Epithelial cell of proximal tubule (primary cell): ENCODE measurements around the gene GLP1R. TPM values are rescaled to one million over a fixed set of nuclear protein-coding genes. Genes with fewer than 3 reads are reported as not detected.

Experiments
- DNase-seq: peaks from one replicate; pipeline ENCODE4 v3.0.0-alpha.2; 2011; ENCODE audit warnings: low read depth
- H3K4me3 ChIP-seq: 2 replicates; pipeline ENCODE4 v1.5.1; 2011; ENCODE audit warnings: low read depth, mild to moderate bottlenecking, low read length
- total RNA-seq: library from RNA; depleted of rRNA; stranded (reverse); fragments of >200 nt; gene quantifications from 2 replicates; pipeline ENCODE4 v1.2.3, GENCODE V29; 2015
- TF ChIP-seq, protein P1 (sequence below): conservative IDR thresholded peaks from 2 replicates; pipeline ENCODE4 v1.5.1; 2012; ENCODE audit warnings: low read depth, mild to moderate bottlenecking, low read length

Gene GLP1R
- total RNA-seq, 1 donor from 2014 or later = not detected

DNA sequence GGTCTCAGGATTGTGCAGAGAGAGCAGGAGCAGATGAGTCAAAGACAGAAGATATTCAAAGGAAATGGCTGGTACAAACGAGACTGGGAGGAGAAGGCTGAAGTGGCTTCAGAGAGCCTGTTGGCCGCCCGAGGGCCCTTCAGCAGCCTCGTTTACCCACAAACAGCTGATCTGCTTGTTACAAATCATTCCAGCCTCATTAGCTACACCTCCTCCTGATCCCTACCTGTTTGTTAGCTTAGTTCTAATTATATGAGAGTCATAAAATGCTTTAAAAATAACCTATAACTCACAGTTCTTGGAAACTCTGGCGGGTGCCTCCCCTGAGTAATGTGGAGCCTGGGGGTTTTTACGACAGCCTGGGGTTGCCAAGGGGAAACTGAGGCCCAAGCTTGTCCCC lies 12.6 kb downstream of the GLP1R start:
- H3K4me3 ChIP-seq = no peak overlapping the region
- no peak for DNase-seq
- TF ChIP-seq, protein P1, sequence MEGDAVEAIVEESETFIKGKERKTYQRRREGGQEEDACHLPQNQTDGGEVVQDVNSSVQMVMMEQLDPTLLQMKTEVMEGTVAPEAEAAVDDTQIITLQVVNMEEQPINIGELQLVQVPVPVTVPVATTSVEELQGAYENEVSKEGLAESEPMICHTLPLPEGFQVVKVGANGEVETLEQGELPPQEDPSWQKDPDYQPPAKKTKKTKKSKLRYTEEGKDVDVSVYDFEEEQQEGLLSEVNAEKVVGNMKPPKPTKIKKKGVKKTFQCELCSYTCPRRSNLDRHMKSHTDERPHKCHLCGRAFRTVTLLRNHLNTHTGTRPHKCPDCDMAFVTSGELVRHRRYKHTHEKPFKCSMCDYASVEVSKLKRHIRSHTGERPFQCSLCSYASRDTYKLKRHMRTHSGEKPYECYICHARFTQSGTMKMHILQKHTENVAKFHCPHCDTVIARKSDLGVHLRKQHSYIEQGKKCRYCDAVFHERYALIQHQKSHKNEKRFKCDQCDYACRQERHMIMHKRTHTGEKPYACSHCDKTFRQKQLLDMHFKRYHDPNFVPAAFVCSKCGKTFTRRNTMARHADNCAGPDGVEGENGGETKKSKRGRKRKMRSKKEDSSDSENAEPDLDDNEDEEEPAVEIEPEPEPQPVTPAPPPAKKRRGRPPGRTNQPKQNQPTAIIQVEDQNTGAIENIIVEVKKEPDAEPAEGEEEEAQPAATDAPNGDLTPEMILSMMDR = no peak

DNA sequence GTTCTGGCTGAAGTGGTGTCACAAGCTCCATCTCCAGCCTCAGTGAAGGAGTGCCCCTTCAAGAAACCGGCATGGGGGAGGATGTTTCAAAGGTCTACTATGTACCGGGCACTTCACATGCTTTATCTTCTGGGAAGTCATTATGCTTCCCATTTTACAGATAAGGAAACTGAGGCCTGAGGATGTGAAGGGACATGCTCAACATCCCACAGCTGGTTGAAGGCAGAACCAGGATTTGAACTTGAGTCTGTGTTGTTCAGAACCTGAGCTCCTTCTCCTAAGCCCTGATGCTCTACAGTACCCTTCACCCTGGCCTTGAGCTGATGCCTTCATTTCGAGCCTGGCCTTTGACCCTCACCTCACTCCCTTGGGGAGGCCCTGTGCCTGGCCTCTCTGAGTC lies 13.0 kb downstream of the GLP1R start:
- TF ChIP-seq, protein P1 = no peak
- no peak overlapping the region for H3K4me3 ChIP-seq
- DNase-seq = no peak

DNA sequence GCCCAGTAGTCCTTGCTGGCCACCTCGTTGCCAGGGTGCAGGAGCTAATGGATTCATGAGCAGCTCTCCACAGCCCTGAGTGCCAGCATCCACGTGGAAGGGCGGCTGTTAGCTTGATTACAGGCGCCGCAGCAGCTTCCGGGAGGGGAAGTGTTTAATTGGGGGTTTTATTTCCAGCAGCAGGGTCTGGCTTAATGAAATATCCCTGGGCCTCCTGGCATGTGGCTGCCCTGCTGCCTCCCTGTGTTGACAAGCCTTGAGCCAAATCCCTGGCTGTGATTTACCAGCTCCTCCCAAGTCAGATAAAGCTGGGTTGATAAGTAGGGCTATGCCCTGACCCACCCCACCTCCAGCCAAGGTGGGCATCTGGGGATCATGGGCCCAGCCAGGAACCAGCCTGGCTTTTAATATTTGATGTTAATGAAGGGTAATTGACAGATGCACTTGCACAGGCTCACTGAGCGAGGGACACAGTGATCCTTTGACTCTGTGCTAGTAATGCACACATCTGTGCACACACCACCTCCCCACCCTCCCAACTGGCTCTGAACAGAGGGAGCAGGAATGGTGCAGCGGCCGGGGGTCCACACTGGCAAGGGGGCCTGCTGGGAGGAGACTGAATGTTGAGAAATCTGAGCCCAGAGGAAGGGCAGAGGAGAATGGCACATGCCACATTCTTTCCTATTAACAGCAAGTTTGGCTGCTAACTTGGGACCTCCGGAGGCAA lies 13.6 kb downstream of the GLP1R start:
- TF ChIP-seq, protein P1 = no peak
- no peak for DNase-seq
- no peak overlapping the region for H3K4me3 ChIP-seq

DNA sequence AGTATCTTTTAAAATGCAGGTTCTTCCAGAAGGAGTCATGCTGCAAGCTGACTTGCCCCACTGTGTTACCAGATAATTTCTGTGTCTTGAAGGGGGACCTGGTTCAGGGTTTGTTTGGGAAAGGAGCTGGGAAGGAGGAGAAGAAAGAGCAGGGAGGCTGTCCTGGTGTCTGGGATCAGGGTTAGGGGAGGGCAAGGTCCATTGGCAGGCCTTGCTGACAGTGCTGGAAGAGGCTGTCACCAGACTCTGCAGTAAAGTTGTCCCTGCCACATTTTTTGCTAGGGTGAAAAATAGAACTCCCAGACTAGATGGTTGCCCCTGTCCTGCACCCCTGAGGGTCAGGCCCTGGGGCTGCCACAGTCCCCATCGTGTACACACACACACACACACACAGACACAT lies 14.9 kb downstream of the GLP1R start:
- TF ChIP-seq, protein P1 = no peak
- H3K4me3 ChIP-seq = no peak overlapping the region

DNA sequence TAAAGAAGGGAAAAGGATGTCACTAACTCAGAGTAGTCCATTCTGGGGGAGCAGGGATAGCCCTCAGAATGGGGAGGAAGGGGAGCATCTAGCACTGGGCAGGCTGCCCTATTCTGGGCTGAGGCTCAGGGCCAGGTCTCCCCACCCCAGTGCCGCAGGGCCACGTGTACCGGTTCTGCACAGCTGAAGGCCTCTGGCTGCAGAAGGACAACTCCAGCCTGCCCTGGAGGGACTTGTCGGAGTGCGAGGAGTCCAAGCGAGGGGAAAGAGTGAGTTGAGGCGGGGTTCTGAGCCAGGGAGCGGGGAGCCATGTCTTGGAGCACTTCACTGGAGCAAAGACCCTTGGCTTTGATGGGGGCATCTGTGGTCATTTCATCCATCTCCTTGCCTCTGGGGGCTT lies 17.0 kb downstream of the GLP1R start:
- TF ChIP-seq, protein P1 = no peak
- H3K4me3 ChIP-seq = no peak overlapping the region
- DNase-seq = no peak

More for the DNA sequence above, 14.9 kb downstream of the GLP1R start:
- no peak for DNase-seq

DNA sequence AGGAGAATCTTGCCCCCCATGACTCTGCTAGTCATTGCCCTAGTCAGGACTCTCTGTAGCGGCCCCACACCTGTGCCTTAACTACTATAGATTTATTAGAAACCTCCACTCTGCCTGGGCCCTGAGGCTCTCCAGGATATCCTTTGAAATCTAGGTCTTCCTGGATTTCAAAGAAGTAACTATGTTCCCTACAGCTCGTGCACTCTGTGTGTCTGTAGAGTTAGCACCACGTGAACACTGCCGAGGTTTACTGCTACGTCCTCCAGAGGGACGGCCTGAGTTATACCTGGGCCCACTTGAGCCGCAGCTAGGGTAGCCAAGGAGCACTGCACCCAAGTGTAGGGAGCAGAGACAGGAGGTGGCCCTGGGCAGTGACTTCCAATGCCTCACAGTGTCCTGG lies 19.8 kb downstream of the GLP1R start:
- no peak for DNase-seq
- TF ChIP-seq, protein P1 = no peak
- H3K4me3 ChIP-seq = no peak overlapping the region

DNA sequence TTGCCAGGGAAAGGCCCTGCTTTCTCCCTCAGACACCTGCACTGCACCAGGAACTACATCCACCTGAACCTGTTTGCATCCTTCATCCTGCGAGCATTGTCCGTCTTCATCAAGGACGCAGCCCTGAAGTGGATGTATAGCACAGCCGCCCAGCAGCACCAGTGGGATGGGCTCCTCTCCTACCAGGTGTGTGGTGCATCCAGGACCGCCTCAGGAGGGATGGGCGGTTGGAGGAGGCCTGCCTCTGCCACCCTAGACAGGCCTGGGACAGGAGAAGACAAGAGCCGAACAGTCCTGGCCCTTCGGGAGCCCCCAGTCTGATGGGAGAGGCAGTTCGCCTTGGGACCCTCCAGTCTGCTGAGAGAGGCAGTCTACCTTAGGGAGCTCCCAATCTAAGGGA lies 24.2 kb downstream of the GLP1R start:
- DNase-seq = no peak
- TF ChIP-seq, protein P1 = no peak
- H3K4me3 ChIP-seq = no peak overlapping the region
